Measurements from ENCODE around the gene NHERF2.

Gene NHERF2

GRCh38 chr16:1984347-1985225 is 42.1 kb upstream of the NHERF2 start:
- DNase-seq (ENCODE audit: low read depth, low spot score), result no peak
- in situ Hi-C loops (cut with HindIII; ENCODE audit: low sequenced_read_pairs), result no loop called here
- TF ChIP-seq, protein P1, sequence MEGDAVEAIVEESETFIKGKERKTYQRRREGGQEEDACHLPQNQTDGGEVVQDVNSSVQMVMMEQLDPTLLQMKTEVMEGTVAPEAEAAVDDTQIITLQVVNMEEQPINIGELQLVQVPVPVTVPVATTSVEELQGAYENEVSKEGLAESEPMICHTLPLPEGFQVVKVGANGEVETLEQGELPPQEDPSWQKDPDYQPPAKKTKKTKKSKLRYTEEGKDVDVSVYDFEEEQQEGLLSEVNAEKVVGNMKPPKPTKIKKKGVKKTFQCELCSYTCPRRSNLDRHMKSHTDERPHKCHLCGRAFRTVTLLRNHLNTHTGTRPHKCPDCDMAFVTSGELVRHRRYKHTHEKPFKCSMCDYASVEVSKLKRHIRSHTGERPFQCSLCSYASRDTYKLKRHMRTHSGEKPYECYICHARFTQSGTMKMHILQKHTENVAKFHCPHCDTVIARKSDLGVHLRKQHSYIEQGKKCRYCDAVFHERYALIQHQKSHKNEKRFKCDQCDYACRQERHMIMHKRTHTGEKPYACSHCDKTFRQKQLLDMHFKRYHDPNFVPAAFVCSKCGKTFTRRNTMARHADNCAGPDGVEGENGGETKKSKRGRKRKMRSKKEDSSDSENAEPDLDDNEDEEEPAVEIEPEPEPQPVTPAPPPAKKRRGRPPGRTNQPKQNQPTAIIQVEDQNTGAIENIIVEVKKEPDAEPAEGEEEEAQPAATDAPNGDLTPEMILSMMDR (IDR thresholded peaks at IDR 0.05; ENCODE audit: low read depth, low read length), result no peak
- peak overlapping the region; percentile 73 for H3K4me3 ChIP-seq (ENCODE audit: low read depth, low read length)

DNA sequence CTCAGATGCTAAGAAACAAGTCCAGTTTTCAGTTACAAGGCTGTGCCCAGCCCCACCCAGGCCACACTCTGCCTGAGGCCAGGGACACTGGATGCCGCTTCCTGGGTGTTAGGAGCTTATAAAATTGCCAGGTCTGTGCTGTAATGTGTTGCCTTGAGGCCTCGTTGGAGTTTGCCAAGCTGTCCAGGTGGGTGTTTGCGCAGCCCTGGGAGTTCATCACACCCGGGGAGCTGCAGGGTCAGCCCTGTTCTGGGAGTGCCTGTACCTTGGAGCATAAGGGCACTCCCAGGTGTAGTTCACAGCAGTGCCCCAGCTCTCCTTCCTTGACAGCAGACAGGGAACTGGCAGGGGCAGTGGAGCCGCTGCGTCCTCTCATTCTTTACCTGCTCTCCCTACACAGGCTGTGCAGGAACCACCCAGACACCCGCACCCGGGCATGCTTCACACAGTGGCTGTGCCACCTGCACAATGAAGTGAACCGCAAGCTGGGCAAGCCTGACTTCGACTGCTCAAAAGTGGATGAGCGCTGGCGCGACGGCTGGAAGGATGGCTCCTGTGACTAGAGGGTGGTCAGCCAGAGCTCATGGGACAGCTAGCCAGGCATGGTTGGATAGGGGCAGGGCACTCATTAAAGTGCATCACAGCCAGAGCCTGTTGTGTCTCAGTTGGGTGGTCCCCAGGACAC is 41.1 kb upstream of the NHERF2 start:
- in situ Hi-C loops (cut with HindIII; ENCODE audit: low sequenced_read_pairs), result no loop called here
- DNase-seq (ENCODE audit: low read depth, low spot score), result no peak
- TF ChIP-seq, protein P1 (IDR thresholded peaks at IDR 0.05; ENCODE audit: low read depth, low read length), result no peak
- H3K4me3 ChIP-seq (ENCODE audit: low read depth, low read length), result peak overlapping the region; percentile 73

GRCh38 chr16:1987198-1987597 is 39.5 kb upstream of the NHERF2 start:
- no peak overlapping the region for H3K4me3 ChIP-seq (ENCODE audit: low read depth, low read length)
- TF ChIP-seq, protein P1 (IDR thresholded peaks at IDR 0.05; ENCODE audit: low read depth, low read length), result no peak
- in situ Hi-C loops (cut with HindIII; ENCODE audit: low sequenced_read_pairs), result no loop called here

GRCh38 chr16:1989209-1990100 is 37.2 kb upstream of the NHERF2 start, which contains the start of gene SYNGR3:
Gene SYNGR3 (plus strand): TSS chr16:1989970. CDS start chr16:1990103, 133 bp downstream.
- H3K4me3 ChIP-seq (ENCODE audit: low read depth, low read length), result no peak within 1 kb of the TSS
- in situ Hi-C loops (cut with HindIII; ENCODE audit: low sequenced_read_pairs), result no loop called here
- TF ChIP-seq, protein P1 (IDR thresholded peaks at IDR 0.05; ENCODE audit: low read depth, low read length), result no peak
- DNase-seq (ENCODE audit: low read depth, low spot score), result no peak

More at GRCh38 chr16:1987198-1987597, 39.5 kb upstream of the NHERF2 start:
- DNase-seq (ENCODE audit: low read depth, low spot score), result no peak

- in situ Hi-C loops (cut with HindIII; ENCODE audit: low sequenced_read_pairs), result no loop called here
These were observed 36.7 kb upstream of the NHERF2 start for GRCh38 chr16:1990101-1990350.

More at GRCh38 chr16:1990101-1990350, 36.7 kb upstream of the NHERF2 start:
- TF ChIP-seq, protein P1 (IDR thresholded peaks at IDR 0.05; ENCODE audit: low read depth, low read length), result no peak
- no peak for DNase-seq (ENCODE audit: low read depth, low spot score)
- H3K4me3 ChIP-seq (ENCODE audit: low read depth, low read length), result no peak overlapping the region

Data from astrocyte of the spinal cord (primary cell).